GM12892 (cell line): ENCODE data around the gene ARHGEF3.

Source experiments
- POLR2A ChIP-seq: IDR thresholded peaks from 2 replicates; pipeline ENCODE4 v1.6.1; 2011; ENCODE audit warnings: low read depth, low read length, control low read depth
- TAF1 ChIP-seq: IDR thresholded peaks from 2 replicates; pipeline ENCODE4 v1.6.1; 2011; ENCODE audit warnings: low read depth, mild to moderate bottlenecking, control low read depth, low read length, borderline replicate concordance

GRCh38 chr3:56816061-56816460, 14.3 kb upstream of the ARHGEF3 start:
- TF ChIP-seq POLR2A (no peak), TAF1 (no peak)
